ENCODE measurements around the gene GPR25.

GPR25 gene, protein sequence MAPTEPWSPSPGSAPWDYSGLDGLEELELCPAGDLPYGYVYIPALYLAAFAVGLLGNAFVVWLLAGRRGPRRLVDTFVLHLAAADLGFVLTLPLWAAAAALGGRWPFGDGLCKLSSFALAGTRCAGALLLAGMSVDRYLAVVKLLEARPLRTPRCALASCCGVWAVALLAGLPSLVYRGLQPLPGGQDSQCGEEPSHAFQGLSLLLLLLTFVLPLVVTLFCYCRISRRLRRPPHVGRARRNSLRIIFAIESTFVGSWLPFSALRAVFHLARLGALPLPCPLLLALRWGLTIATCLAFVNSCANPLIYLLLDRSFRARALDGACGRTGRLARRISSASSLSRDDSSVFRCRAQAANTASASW

DNA sequence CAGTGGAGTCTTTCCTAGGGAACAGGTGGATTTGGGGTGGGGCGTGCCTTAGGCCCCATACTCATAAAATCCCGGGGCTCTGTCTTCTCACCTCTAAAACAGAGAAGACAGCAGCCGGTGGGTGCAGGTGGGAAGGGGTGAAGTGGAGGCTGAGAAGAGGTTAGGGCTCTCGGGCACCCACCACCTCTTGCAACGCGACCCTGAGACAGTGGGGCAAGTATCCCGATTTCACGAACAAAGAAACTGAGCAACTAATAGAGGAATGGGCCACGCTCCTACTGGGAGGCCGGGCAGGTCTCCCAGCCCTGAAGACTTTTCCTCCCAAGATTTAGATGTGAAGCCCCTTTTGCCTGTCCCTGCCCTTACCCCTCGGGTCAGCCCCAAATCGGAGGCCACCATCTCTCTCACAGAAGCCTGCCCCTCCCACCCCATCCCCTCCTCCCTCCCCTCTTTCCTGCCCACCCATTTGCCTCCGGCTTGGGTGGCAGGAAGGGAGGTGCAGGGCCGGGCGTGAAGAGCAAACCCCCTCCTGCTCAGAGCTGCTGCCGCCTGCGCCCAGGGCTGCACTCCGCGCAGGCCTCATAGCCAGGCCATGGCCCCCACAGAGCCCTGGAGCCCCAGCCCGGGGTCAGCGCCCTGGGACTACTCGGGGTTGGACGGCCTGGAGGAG is at the start of gene GPR25:
TSS of gene GPR25 (plus strand) at position 536 of the 670 bp plus-strand sequence. CDS start at position 593, 57 bp downstream.
- no peak for DNase-seq (ENCODE audit: low spot score)

DNA sequence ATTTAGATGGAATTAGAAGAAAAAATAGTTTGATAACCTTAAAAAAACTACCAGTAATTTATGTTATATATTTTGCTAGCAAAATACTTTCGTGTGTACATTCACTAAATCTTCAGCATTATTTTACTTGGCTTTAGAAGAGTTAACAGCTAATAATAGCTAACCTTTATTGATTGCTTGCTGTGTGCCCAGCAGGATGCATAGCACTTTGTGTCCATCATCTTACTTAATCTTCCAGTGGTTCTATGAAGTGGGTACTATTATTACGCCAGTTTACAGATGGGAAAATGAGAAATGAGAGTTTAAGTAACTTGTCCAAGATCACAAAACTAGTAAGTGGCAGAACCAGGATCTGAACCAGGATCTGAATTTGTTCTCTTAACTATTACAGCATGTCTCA is 41.7 kb upstream of the GPR25 start:
- DNase-seq (ENCODE audit: low spot score), result no peak

DNA sequence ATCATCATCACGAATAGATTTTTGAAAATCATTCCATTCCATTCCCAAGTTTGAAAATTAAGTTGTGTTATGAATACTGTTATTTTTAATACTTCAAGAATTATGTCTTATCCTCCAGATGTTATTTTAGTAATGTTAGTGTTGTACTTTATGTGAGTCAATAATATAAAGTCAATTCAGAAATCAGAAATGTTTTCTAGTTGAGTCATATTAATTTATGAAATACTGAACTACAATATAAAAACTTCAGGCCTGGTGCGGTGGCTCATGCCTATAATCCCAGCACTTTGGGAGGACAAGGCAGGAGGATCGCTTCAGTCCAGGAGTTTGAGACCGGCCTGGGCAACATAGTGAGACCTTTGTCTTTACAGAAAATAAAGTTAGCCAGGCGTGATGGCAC is 38.4 kb upstream of the GPR25 start:
- no peak for DNase-seq (ENCODE audit: low spot score)

DNA sequence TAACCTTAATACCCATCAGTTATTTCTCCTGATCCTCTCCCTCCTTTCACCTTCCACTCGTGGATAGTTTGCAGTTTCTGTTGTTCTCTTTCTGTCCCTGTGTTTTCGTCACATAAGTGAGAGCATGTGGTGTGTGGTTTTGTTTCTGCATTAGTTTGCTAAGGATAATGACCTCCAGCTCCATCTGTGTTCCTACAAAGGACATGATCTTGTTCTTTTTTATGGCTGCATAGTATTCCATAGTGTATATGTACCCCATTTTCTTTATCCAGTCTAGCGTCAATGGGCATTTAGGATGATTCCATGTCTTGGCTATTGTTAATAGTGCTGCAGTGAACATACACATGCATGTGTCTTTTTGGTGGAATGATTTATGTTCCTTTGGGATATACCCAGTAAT is 36.6 kb upstream of the GPR25 start:
- DNase-seq (ENCODE audit: low spot score), result no peak

DNA sequence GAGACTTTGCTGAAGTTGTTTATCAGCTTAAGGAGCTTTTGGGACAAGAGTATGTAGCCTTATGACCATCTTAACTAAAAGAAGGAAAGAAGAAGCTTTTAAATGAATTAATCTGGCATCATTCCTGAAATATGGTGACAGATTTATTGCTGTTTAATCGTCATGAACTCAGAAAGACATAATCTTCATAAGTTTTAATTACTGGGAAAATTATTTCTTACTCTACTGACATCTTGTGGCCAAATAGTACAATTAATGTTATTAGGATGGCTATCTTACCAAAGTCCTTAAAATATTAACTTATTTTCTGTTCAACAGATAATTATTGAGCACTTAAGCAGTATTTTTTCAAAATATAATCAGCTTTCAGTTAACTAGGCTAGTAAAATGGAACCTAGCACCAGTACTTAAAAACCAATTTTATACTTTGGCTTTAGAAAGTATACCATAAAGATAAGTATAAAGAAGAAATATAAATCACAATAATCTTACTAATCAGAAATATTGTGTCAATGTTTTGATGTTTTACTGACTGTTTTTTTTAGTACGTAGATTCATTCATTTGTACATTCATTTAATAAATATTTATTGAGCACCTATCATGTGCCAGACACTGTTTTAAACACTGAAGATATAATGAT is 34.7 kb upstream of the GPR25 start:
- no peak for DNase-seq (ENCODE audit: low spot score)

DNA sequence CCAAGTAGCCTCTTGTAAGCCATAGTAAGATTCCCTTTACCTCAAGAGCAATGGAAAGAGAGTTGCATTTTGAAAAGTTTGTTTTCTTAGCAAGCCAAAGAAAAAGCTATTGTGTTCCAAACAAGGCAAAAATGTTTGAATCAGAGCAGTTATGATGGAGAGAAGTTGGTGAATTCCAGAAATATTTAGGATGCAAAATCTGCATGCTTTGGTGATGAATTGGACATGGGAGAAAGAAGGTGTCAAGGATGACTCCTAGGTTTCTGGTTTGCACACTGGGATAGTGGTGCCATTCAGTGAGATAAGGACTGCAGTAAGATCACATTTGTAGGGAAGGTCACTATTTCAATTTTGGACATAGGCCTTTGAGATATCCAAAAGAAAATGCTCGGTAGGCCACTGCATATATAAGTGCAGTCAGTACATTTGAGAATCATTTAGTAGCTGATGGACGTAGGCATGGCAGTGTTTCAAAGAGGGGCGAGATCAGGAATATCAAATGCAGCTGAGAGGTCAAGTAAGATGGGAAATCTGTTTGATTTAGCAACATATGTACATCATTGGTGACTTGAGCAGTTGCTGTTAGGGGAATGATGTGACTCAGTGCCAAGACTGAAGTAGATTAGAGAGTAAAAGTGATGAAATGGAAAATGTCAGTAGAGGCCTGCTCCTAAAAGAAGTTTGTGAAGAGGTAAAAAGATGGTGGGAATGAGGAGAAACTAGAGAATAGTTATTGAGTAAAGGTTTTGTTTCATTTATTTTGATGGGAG is 33.9 kb upstream of the GPR25 start:
- peak; percentile 23 for DNase-seq (ENCODE audit: low spot score)

DNA sequence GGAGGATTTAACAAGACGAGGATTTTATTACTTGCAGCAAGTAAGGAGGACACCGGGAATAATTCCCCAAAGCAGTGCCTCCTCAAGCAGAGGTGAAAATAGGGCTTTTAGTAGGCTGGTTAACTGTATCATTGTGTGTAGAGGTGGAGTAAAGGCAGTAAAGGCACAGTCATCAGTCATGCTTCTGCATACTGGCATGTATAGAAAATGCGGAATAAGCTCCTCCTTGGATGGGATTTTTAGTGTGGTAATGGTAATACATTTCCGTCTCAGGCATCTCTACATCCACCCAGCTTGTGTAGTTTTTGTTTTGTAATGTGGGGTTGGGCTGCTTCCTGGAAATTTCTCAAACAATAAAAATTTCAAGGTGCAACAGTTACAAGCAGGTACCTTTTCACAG is 27.4 kb upstream of the GPR25 start:
- no peak for DNase-seq (ENCODE audit: low spot score)

DNA sequence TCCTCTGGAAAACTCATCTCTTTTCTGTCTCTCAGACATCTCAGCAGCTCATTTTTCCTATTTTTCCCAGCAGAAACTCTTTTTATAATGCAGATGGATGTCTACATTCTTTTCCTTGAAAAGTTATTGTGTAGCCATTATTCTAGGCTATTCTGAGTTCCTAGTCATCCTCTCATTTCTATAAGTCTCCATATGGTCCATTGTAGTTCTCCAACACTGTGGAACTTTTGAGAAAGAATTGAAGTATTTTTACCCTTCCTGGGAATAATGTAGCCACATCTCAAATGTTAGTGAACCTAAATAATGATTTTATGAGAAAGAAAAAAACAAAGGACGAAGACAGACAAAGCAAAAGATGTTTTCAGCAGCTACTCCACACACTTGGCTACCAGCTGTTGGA is 26.4 kb upstream of the GPR25 start:
- DNase-seq (ENCODE audit: low spot score), result no peak

DNA sequence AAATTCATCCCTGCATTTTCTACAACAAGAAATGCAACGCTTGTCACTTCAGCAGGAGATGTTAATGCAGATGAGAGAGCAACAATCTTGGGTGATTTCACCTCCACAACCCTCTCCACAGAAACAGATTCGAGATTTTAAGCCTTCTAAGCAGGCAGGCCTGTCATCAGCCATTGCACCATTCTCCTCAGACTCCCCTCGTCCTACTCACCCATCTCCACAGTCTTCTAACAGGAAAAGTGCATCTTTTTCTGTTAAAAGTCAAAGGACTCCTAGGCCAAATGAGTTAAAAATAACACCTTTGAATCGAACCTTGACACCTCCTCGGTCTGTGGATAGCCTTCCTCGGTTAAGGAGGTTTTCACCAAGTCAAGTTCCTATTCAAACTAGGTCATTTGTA is 23.4 kb upstream of the GPR25 start:
- no peak for DNase-seq (ENCODE audit: low spot score)

DNA sequence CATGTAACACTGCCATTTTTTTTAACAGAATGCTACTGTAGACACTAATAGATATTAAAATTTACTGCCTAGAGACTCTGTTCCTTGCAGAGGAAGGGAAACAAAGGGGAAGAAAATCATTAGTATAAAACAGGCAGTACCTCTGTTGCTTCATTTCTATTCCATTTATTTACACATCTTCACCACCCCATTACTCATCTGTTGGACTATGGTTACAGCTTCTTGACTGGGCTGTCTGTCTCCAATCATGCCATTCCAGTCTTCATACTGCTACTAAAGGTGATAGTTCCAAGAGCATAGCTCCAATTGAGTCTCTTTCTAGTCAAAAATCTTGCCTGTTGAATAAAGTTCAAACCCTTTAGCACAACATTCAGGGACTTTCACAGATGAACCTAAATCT is 22.2 kb upstream of the GPR25 start:
- no peak for DNase-seq (ENCODE audit: low spot score)

DNA sequence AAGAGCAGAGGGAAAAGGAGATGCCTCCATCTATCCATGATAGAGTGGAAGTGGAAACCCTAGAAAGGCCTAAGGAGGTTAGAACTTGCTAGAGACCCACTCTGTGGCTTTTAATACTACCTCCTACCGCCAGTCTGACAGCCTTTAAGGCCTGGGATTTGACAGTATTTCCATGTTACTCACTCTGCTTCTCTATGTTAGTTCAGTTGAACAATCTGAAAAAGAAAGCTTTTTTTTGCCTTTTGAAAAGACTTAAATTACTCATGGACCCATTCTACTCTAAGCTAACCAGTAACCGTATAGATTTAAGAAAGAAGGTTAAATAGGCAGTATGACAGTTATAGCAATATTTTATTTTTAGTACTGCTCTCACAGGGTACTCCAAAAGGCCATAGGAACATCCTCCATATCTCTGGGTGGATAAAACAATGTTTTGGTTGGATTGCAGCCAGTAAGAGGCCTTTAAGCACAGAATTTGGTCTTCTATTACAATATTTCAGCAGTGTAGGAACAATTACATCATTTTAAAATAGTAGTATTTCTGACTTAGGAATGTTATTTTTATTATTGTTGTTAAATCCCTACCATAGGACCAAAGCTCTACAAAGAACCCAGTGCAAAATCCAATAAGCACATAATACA is 15.9 kb upstream of the GPR25 start:
- no peak for DNase-seq (ENCODE audit: low spot score)

DNA sequence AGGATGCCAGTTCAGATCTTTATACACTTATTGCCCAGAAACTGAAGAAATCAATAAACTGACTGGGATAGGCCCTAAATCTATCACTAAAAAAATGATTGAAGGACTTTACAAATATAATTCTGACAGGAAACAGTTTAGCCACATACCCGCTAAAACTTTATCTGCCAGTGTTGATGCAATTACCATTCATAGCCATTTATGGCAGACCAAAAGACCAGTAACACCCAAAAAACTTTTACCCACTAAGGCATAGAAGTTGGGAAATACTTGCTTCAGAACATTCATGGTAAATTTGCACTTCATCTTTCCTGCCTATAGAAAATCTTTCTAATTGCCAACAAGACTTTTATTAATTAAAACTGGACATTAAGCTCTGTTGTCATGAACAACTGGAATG is 15.0 kb upstream of the GPR25 start:
- DNase-seq (ENCODE audit: low spot score), result no peak

DNA sequence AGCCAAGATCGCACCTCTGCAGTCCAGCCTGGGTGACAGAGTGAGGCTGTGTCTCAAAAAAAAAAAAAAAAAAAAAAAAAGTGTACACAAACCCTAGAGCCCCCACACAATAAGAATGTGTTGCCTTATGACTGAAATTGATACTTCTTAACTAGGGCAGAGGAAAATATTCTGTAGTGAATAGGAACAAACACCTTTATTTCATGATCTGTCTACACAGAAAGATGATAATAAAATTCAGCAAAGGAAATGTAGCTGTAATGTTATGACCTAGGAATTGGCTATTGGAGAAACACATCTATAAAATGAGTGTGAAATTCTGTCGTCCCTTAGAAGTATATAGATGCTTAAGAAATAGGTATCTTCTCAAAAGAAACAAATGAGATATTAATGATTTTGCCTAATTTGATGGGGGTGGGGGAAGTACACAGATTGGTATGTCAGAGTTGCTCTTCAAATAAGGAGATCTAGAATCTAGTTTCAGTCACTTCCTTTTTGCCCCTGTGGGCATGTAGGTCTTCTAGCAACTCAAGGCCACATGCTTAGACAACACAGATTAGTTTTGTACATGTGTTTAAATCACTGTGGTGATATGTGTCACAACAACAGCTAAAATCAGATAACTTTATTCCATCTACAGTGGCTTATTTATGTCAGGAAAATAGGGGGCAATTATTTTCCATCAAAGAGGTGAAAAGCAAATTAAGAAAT is 10.7 kb upstream of the GPR25 start:
- no peak for DNase-seq (ENCODE audit: low spot score)

DNA sequence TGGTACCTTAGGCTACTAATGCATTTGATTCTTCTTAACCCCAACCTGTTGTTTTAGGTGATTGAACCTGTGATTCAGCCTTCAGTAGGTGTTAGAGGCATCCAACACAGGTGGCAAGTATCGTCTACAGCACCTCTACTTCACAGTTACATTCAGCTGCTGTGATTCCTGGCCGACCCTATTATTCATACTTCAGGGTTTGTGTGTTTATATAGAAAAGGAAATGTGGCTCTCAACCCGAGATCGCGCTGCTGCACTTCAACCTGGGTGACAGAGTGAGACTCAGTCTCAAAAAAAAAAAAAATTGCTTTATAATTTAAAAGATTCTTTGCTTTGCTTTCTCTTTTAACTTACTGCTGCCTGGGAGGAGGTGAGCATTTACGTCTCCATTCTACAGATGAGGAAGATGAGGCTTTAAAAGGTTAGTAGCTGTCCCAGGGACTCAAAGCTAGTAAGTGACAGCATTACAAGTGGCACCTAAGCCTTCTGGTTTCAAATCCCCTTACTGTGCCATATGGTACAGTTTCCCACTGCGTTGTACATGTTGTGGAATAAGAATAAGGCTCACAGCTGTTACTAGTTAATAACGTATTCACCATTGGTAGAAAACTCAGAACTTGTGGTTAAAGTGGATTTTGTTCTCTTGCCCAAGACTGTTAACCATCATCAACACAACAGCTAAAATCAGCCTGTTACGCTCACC is 9.9 kb upstream of the GPR25 start:
- no peak for DNase-seq (ENCODE audit: low spot score)

DNA sequence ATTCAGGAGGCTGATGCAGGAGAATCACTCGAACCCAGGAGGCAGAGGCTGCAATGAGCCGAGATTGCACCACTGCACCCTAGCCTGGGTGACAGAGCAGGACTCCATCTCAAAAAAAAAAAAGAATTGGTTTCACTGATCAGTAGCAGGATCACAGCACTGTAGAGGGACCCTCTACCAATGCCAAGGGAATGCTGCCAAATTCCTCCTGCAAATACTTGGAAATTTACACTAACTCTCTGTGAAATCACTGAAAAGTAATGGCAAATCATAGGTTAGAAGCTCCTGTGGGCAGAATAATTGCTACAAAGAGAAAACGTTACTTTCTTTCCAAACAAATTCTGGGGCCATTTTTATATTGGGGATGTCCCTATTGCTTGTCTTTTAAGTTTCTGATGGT is 6.7 kb upstream of the GPR25 start:
- no peak for DNase-seq (ENCODE audit: low spot score)

DNA sequence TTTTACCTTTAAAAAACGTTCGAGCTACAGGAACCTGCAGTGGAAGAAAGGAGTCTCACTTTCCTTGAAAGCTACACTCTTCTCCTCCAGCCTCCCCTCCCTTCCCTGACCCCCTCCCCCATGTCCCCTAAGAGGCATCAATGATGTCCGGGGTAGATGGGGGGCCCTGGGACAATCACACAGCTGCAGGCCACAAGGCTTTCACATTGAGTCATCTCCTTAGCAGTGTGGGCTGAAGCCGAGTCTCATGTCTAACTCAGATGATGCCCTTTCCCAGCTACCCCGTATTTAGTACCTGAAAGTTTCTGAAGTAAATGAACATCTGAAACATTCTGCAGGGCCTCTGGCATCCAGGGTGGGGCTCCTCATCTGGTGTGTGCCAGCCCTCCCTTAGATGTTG is 6.3 kb upstream of the GPR25 start:
- DNase-seq (ENCODE audit: low spot score), result no peak

DNA sequence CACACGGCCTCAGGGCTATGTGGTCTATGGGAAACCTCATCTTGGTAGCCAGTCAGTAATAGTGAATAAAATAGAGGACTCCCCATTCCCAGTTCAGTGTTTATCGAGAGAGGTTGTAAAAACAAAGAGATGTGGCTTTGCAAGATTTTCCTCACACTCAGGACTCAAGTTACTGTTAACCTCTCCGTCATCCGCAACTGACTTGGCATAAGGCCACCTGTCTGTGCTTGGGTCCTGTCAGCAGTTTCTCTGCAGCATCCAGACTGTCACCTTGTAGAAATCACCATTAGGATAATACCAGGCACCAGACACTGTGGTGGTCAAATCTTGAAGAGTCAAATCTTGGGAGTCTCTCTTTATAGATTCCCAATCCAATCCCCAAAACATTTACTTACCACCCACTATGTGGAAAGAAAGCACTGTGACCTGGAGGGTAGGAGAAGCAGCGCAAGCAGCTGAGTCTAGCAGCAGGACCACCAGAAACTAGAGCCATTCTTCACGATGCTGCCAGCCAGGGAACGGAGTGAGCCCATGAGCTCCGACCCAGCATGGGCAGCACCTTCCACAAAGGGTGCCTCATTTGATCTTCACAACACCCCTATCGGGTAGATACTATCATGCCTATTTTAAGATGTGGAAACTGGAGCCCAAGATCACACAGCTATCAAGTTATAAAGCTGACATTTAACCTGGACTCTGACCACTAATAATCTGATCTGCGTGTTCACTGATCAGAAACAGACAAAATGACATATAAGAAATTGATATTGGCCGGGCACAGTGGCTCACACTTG is 5.6 kb upstream of the GPR25 start:
- DNase-seq (ENCODE audit: low spot score), result no peak

DNA sequence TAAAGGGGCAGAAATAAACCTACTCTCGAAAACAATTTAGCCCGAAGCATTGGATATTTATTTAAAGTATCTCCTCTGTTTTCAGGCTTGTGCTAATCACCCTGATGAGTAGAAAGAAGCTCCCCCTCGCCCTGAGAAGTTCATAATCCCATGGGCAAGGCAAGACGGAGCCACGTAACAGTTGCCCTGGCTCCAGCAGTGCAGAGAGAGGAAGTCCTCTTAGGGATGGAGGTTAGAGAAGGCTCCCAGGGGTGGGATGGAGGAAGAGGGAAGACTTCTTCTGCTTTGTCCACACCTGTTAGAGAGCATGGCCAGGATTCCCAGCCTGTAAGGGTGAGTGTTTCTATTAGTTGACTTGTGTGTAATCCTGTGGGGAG is 3.4 kb upstream of the GPR25 start:
- no peak for DNase-seq (ENCODE audit: low spot score)

DNA sequence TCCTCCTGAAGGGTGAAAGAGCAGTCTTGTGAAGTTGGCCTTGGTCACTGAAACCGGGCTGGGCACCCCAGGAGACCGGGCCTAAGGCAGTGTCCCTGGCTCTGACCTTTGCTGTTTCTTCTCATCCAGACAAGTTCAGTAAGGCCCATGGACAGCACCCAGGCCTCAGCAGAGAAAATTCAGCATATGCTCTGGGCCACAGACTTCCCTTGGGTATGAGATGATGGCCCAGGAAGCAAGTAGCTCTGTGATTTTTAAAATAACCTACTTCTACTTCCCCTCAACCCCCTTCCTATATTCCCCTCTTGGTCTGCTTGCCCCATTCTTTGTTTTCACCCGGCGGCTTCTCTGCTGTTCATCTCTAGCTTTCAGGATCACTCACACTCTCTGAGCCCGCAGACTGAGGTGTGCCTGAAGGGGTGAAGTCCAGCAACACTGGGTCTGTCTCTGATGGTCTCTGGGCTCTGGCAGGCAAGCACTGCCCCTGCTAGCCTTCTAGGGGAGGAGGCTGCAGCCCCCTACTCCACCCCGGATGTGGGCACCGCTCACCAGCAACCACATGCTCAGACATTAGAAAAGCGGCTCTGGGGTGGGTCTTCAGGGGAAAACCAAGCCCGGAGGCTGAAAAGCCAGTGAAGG is 2.9 kb upstream of the GPR25 start:
- no peak for DNase-seq (ENCODE audit: low spot score)

All from AG20443 (cell line).